ENCODE data around the gene MED1. TPM values are rescaled to one million over a fixed set of nuclear protein-coding genes. Genes with fewer than 3 reads are reported as not detected.

The MED1 gene
- total and polyA plus RNA-seq, 9 of the 15 experiments (the other 6 are each of a cell fraction or from before 2014, with no cell fraction given): 14.0 to 59.8 (median 46.7) TPM

DNA sequence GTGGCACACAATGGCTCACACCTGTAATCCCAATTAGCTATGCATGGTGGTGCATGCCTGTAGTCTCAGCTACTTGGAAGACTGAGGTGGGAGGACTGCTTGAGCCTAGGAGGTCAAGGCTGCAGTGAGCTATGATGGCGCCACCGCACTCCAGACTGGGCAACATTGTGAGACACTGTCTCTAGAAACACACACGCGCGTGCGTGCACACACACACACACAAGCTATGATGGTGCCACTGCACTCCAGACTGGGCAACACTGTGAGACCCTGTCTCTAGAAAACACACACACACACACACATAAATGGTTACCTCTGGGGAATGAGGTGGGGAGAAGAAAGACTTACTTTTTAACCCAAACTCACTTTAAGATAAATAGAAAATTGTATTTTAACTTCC, 66.0 kb downstream of the MED1 start:
- in situ Hi-C loops (cut with MboI): no loop called here
- POLR2A ChIA-PET: interaction anchor here (0.6 to 2.6 kb wide), 2 partner anchors 8 to 16 kb away, joined by 3 to 14 read pairs; partner anchors contain the start of gene FBXL20
- peaks cover 12% of the 10 kb centered on the region; the same call in 2 of the 3 replicates for H3K79me2 ChIP-seq (ENCODE audit: control insufficient read depth, insufficient read depth, low read length)

More for the DNA sequence above, 66.0 kb downstream of the MED1 start:
- 0 out of 2 replicates have a peak, but pooled peaks have one; percentile 36 for TF ChIP-seq ZBTB33 (CRISPR knock-in tag; IDR thresholded peaks at IDR 0.05)
- peak; percentile 86 for TF ChIP-seq ZNF121 (CRISPR knock-in tag; conservative IDR thresholded peaks at IDR 0.05)
- no peak for TF ChIP-seq ZNF212 (CRISPR knock-in tag; IDR thresholded peaks at IDR 0.05)
- Histone ChIP-seq H2AFZ (ENCODE audit: low read depth, low read length) (no peak overlapping the region), H3K4me2 (ENCODE audit: insufficient read depth, low read length) (no peak overlapping the region), H3K27me3 (ENCODE audit: control insufficient read depth in 2 of 2, insufficient read depth in 2 of 2, low read length in 2 of 2) (no peaks in the 10 kb centered on the region), H3K36me3 (ENCODE audit: control insufficient read depth, insufficient read depth, low read length) (0 out of 3 replicates have a peak, but pooled peaks cover 3% of the 10 kb centered on the region), H3K4me1 (replicated peaks in 1 of 2; ENCODE audit: control insufficient read depth in 2 of 2, insufficient read depth in 2 of 2, low read length in 2 of 2) (no peaks in the 10 kb centered on the region; a peak in 2 of 5 replicates), H3K27ac (ENCODE audit: extremely low read depth, low read depth, low read length) (no peak overlapping the region; the same call in 2 of the 3 replicates), H3K9me1 (ENCODE audit: control insufficient read depth, insufficient read depth, low read length) (no peaks in the 10 kb centered on the region), H3K4me3 (no peak overlapping the region), H3K9me3 (replicated peaks; ENCODE audit: control insufficient read depth, insufficient read depth, low read depth, low read length) (no peaks in the 10 kb centered on the region), H4K20me1 (replicated peaks; ENCODE audit: control insufficient read depth, insufficient read depth, low read length) (no peaks in the 10 kb centered on the region), H3K9ac (ENCODE audit: insufficient read depth in 1 of 2, low read depth in 2 of 2, low read length in 2 of 2) (no peak overlapping the region)
- DNase-seq (ENCODE audit: extremely low read depth in 1 of 4, low spot score in 3 of 4) (no peak), FAIRE-seq (no peak), ATAC-seq (no peak)
- CTCF ChIA-PET (ENCODE audit: low intra/inter-chr PET ratio): no interaction called here
- 92% methylated on average over 6 of the region's 6 CpGs for WGBS (ENCODE audit: insufficient coverage, low coverage, missing lambda C conversion rate)
- intact Hi-C loops (cut with micrococcal nuclease): no loop called here
- no TSS peak for BruUV-seq (replicated peaks)

All from K562 (cell line).